Panc1 (cell line): ENCODE data around the gene ZNF593. TPM values are rescaled to one million over a fixed set of nuclear protein-coding genes. Genes with fewer than 3 reads are reported as not detected.

ENCODE experiments used
- ATAC-seq: fragments of 200-7000 bp; cut with Tn5 transposase; 2 replicates; pipeline ENCODE4 v1.9.1; 2020; ENCODE audit warnings: mild to moderate bottlenecking, moderate library complexity
- BruUV-seq: library from RNA; stranded (reverse); fragments of 400-500 nt; replicated peaks from 2 replicates; lab custom pipeline; 2021; lab: Mats Ljungman, UMichigan
- CTCF ChIA-PET: fragments of 300-600 bp; sonication (Branson Sonifier 250); formaldehyde crosslinking; loops from one replicate; lab custom pipeline; 2022; ENCODE audit warnings: antibody characterized with exemption; lab: Charles Lee
- POLR2A ChIA-PET: fragments of 300-600 bp; sonication (Branson Sonifier 250); formaldehyde crosslinking; loops from one replicate; lab custom pipeline; 2022; ENCODE audit warnings: antibody characterized with exemption; lab: Charles Lee
- DNase-seq: peaks from one replicate; pipeline ENCODE4 v3.0.0-alpha.2; 2010; ENCODE audit warnings: low read depth, low spot score
- H3K27ac ChIP-seq: 2 replicates; pipeline ENCODE4 v1.5.1; 2011; ENCODE audit warnings: mild to moderate bottlenecking, low read length, inconsistent platforms
- H3K27me3 ChIP-seq: fragments of 200-500 bp; sonication (Bioruptor generic); 2 replicates; pipeline ENCODE4 v1.6.0; 2014; ENCODE audit warnings: low read length, inconsistent platforms; ENCODE audit not compliant: control insufficient read depth, insufficient read depth
- H3K36me3 ChIP-seq: fragments of 200-500 bp; sonication (Bioruptor generic); 2 replicates; pipeline ENCODE4 v1.5.1; 2014; ENCODE audit warnings: inconsistent platforms, mild to moderate bottlenecking, low read length, moderate library complexity; ENCODE audit not compliant: control insufficient read depth, insufficient read depth
- H3K4me1 ChIP-seq: 2 replicates; pipeline ENCODE4 v1.5.1; 2011; ENCODE audit warnings: inconsistent platforms, mild to moderate bottlenecking, low read length, moderate library complexity; ENCODE audit not compliant: control insufficient read depth, insufficient read depth
- H3K4me3 ChIP-seq, 2 experiments: 2 replicates each; pipeline ENCODE4 v1.5.1; 2011 to 2012; ENCODE audit warnings: low read depth in 2 of 2, low read length in 2 of 2, mild to moderate bottlenecking in 2 of 2, inconsistent platforms in 1 of 2, moderate library complexity in 1 of 2
- H3K9me3 ChIP-seq: fragments of 200-500 bp; sonication (Bioruptor generic); 2 replicates; pipeline ENCODE4 v1.5.1; 2014; ENCODE audit warnings: low read depth, mild to moderate bottlenecking, inconsistent platforms, low read length, moderate library complexity; ENCODE audit not compliant: control insufficient read depth, insufficient read depth
- POLR2AphosphoS5 ChIP-seq: IDR thresholded peaks from 2 replicates; pipeline ENCODE4 v1.6.1; 2012; ENCODE audit warnings: mild to moderate bottlenecking, low read depth, low read length, moderate library complexity
- REST ChIP-seq, 2 experiments: IDR thresholded peaks; 2 replicates each; pipeline ENCODE4 v1.6.1; 2011 to 2012; ENCODE audit warnings: low read depth in 2 of 2, control low read depth in 1 of 2, low read length in 1 of 2, mild to moderate bottlenecking in 1 of 2, moderate library complexity in 1 of 2; ENCODE audit not compliant: insufficient read depth in 1 of 2
- SIN3A ChIP-seq: IDR thresholded peaks from 2 replicates; pipeline ENCODE4 v1.6.1; 2012; ENCODE audit warnings: low read depth, mild to moderate bottlenecking, low read length, moderate library complexity, borderline replicate concordance; ENCODE audit not compliant: insufficient read depth
- TCF7L2 ChIP-seq: IDR thresholded peaks from 2 replicates; pipeline ENCODE4 v1.6.1; 2011; ENCODE audit warnings: mild to moderate bottlenecking, low read depth, low read length, inconsistent platforms
- in situ Hi-C: cut with HindIII; loops from 2 replicates; pipeline ENCODE4 v1.10.0; 2016; ENCODE audit warnings: low sequenced_read_pairs, low pct_unique_long_range_greater_than_20kb
- intact Hi-C: fragments of 100-400 bp; cut with micrococcal nuclease; formaldehyde crosslinking; loops from one replicate; pipeline ENCODE4 v1.10.0; 2022; ENCODE audit not compliant: unreplicated experiment
- total RNA-seq: library from RNA; stranded (reverse); gene quantifications from one replicate; pipeline ENCODE4 v1.2.1, GENCODE V29; 2021; ENCODE audit not compliant: unreplicated experiment
- TF ChIP-seq, protein P1 (sequence below): fragments of 450-650 bp; IDR thresholded peaks from 2 replicates; pipeline ENCODE4 v1.5.1; 2017; ENCODE audit warnings: mild to moderate bottlenecking

Gene ZNF593
- total RNA-seq, 1 experiment from 2014 or later = 108 TPM

- ATAC-seq (no peak), DNase-seq (no peak)
- H3K4me1 ChIP-seq = no peaks in the 10 kb centered on the region
- POLR2A ChIA-PET = no interaction called here
- H3K9me3 ChIP-seq = no peaks in the 10 kb centered on the region
- intact Hi-C loops (no loop called here), in situ Hi-C loops (no loop called here)
- H3K36me3 ChIP-seq = no peaks in the 10 kb centered on the region
- H3K27me3 ChIP-seq = no peaks in the 10 kb centered on the region
- H3K4me3 ChIP-seq = no peak overlapping the region
- TF ChIP-seq REST (IDR thresholded peaks at IDR 0.05; ENCODE audit: insufficient read depth in 1 of 2, low read depth in 2 of 2, low read length in 1 of 2) = no peak
- no peak for TF ChIP-seq SIN3A
- no peak for TF ChIP-seq TCF7L2
- TF ChIP-seq, protein P1, sequence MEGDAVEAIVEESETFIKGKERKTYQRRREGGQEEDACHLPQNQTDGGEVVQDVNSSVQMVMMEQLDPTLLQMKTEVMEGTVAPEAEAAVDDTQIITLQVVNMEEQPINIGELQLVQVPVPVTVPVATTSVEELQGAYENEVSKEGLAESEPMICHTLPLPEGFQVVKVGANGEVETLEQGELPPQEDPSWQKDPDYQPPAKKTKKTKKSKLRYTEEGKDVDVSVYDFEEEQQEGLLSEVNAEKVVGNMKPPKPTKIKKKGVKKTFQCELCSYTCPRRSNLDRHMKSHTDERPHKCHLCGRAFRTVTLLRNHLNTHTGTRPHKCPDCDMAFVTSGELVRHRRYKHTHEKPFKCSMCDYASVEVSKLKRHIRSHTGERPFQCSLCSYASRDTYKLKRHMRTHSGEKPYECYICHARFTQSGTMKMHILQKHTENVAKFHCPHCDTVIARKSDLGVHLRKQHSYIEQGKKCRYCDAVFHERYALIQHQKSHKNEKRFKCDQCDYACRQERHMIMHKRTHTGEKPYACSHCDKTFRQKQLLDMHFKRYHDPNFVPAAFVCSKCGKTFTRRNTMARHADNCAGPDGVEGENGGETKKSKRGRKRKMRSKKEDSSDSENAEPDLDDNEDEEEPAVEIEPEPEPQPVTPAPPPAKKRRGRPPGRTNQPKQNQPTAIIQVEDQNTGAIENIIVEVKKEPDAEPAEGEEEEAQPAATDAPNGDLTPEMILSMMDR = no peak
- TF ChIP-seq POLR2AphosphoS5 = no peak
- H3K27ac ChIP-seq = no peak overlapping the region
- BruUV-seq = no TSS peak
- CTCF ChIA-PET = no interaction called here
Observed at GRCh38 chr1:26187882-26188281, 18.2 kb downstream of the ZNF593 start.

DNA sequence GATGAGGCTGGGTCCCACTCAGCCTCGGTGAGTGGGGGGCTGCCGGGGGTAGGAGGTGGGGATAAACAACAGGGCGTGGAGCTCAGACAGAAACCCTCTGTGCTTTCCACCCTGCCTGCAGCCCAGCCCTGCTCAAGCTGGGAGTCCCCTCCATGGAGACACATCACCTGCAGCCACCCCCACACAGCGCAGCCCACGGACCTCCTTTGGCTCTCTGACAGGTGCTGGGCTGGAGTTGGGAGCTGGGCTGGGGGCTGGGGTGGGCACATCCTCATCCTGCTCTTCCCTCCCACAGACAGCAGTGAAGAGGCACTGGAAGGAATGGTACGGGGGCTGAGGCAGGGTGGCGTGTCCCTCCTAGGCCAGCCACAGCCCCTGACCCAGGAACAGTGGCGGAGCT is 18.8 kb downstream of the ZNF593 start:
- H3K4me3 ChIP-seq = no peak overlapping the region
- no peaks in the 10 kb centered on the region for H3K9me3 ChIP-seq
- no peaks in the 10 kb centered on the region for H3K36me3 ChIP-seq
- no peaks in the 10 kb centered on the region for H3K4me1 ChIP-seq
- ChIA-PET CTCF (interaction anchor here (2.5 kb wide), 1 partner anchor 45 kb away, joined by 10 read pairs; the partner anchor contains the start of gene CEP85), POLR2A (no interaction called here)
- H3K27ac ChIP-seq = no peak overlapping the region
- no TSS peak for BruUV-seq
- intact Hi-C loops = no loop called here
- no peak for ATAC-seq
- DNase-seq = no peak
- H3K27me3 ChIP-seq = no peaks in the 10 kb centered on the region
- TF ChIP-seq, protein P1 = no peak
- TF ChIP-seq POLR2AphosphoS5 (no peak), TCF7L2 (no peak), REST (IDR thresholded peaks at IDR 0.05; ENCODE audit: insufficient read depth in 1 of 2, low read depth in 2 of 2, low read length in 1 of 2) (no peak), SIN3A (no peak)
- in situ Hi-C loops = no loop called here
